K562 (cell line): Measurements from ENCODE around the gene TIPIN. TPM values are rescaled to one million over a fixed set of nuclear protein-coding genes. Genes with fewer than 3 reads are reported as not detected.

Experiments used
- L3MBTL2 ChIP-seq: fragments of 450-650 bp; IDR thresholded peaks from 2 replicates; pipeline ENCODE4 v1.6.1; 2016; ENCODE audit warnings: mild to moderate bottlenecking, moderate library complexity
- MXI1 ChIP-seq: IDR thresholded peaks from 2 replicates; pipeline ENCODE4 v1.6.1; 2011; ENCODE audit warnings: low read depth, mild to moderate bottlenecking, improper control_type of control experiment, low read length
- NCOR1 ChIP-seq: fragments of 450-650 bp; IDR thresholded peaks from 2 replicates; pipeline ENCODE4 v1.6.1; 2016; ENCODE audit warnings: mild to moderate bottlenecking, moderate library complexity
- SAP30 ChIP-seq: fragments of 200-600 bp; sonication (generic); IDR thresholded peaks from 2 replicates; pipeline ENCODE4 v1.6.1; 2012; ENCODE audit warnings: borderline replicate concordance, low read depth, mild to moderate bottlenecking, moderate library complexity, low read length, control low read depth, inconsistent platforms; ENCODE audit not compliant: insufficient read depth, poor library complexity, severe bottlenecking
- SMAD4 ChIP-seq: fragments of 250-450 bp; sonication (Bioruptor Pico); conservative IDR thresholded peaks from 2 replicates; pipeline ENCODE4 v1.8.0; 2021; ENCODE audit warnings: inconsistent platforms, mild to moderate bottlenecking, moderate library complexity
- SRSF1 ChIP-seq: fragments of 200-400 bp; formaldehyde crosslinking; IDR thresholded peaks from 2 replicates; pipeline ENCODE4 v1.6.1; 2017; ENCODE audit warnings: mild to moderate bottlenecking, low read depth, low read length, moderate library complexity
- YY1 ChIP-seq, 3 experiments: IDR thresholded peaks; 2 replicates each; pipeline ENCODE4 v1.6.1; 2011; ENCODE audit warnings: low read length in 2 of 3, mild to moderate bottlenecking in 2 of 3, moderate library complexity in 2 of 3, borderline replicate concordance in 1 of 3, control low read depth in 1 of 3, low read depth in 1 of 3; ENCODE audit not compliant: insufficient read depth in 3 of 3, insufficient replicate concordance in 2 of 3, control insufficient read depth in 1 of 3, insufficient read length in 1 of 3; ENCODE audit errors: extremely low read depth in 1 of 3
- ZNF175 ChIP-seq: fragments of 200-800 bp; sonication (Bioruptor generic); IDR thresholded peaks from 2 replicates; pipeline ENCODE4 v1.6.1; 2016; ENCODE audit warnings: low read depth, mild to moderate bottlenecking, missing genetic modification characterization, missing compliant biosample characterization
- polyA plus RNA-seq, 8 experiments: library from polyadenylated mRNA; depleted of rRNA in 4 of 8; stranded (reverse) in 5 of 8; unstranded in 3 of 8; fragments of >200 nt; fragmentation: Nextera tagmentation in 2 of 8; fragmentation: Illumina TruSeq in 1 of 8; extraction: Ambion mirVana in 2 of 8; extraction: Trizol in 1 of 8; gene quantifications; 2 replicates each; pipeline versions ENCODE4 v1.2.1 to v1.2.3, GENCODE V29; 2011 to 2014; ENCODE audit warnings: inconsistent platforms in 1 of 8, missing spikeins in 1 of 8
- total RNA-seq, 7 experiments: library from RNA; depleted of rRNA in 6 of 7; stranded (reverse); fragments of >200 nt in 6 of 7; fragmentation: Illumina TruSeq in 2 of 7; extraction: Trizol in 2 of 7; gene quantifications; 2 replicates each; pipeline versions ENCODE4 v1.2.1 to v1.2.3, GENCODE V29; 2011 to 2021; ENCODE audit warnings: low replicate concordance in 1 of 7
- TF ChIP-seq, protein P1 (sequence below): fragments of 450-650 bp; formaldehyde crosslinking; IDR thresholded peaks from 2 replicates; pipeline ENCODE4 v1.4.0; 2020; ENCODE audit warnings: mild to moderate bottlenecking, moderate library complexity
- TF ChIP-seq, protein P2 (sequence below), 2 experiments: fragments of 450-650 bp; formaldehyde crosslinking in 1 of 2; IDR thresholded peaks; 2 replicates each; pipeline versions ENCODE4 v1.4.0 to v1.6.1; 2014 to 2020; ENCODE audit warnings: mild to moderate bottlenecking in 2 of 2, borderline replicate concordance in 1 of 2, low read depth in 1 of 2
- TF ChIP-seq, protein P3 (sequence below), 2 experiments: fragments of 450-650 bp in 1 of 2; sonication (generic) in 1 of 2; formaldehyde crosslinking; conservative IDR thresholded peaks; 2 replicates each; pipeline versions ENCODE4 v1.4.0 to v1.8.1; 2020 to 2022; ENCODE audit warnings: mild to moderate bottlenecking in 1 of 2, missing genetic modification reagents in 1 of 2

The TIPIN gene
- total and polyA plus RNA-seq, 9 of the 15 experiments (the other 6 are each of a cell fraction or from before 2014, with no cell fraction given): 22.9 to 61.4 (median 42.0) TPM

- TF ChIP-seq SRSF1 (no peak), SAP30 (peak; percentile 13), ZNF175 (CRISPR knock-in tag) (no peak), NCOR1 (no peak), SMAD4 (CRISPR knock-in tag) (no peak), YY1 (IDR thresholded peaks at IDR 0.05; ENCODE audit: borderline replicate concordance in 1 of 3, control insufficient read depth in 1 of 3, extremely low read depth in 1 of 3, insufficient read depth in 3 of 3, insufficient read length in 1 of 3, insufficient replicate concordance in 2 of 3, low read depth in 1 of 3, low read length in 2 of 3) (peak in 1 of 3 experiments; percentile 15), L3MBTL2 (peak; percentile 67), MXI1 (no peak)
- TF ChIP-seq, protein P1, sequence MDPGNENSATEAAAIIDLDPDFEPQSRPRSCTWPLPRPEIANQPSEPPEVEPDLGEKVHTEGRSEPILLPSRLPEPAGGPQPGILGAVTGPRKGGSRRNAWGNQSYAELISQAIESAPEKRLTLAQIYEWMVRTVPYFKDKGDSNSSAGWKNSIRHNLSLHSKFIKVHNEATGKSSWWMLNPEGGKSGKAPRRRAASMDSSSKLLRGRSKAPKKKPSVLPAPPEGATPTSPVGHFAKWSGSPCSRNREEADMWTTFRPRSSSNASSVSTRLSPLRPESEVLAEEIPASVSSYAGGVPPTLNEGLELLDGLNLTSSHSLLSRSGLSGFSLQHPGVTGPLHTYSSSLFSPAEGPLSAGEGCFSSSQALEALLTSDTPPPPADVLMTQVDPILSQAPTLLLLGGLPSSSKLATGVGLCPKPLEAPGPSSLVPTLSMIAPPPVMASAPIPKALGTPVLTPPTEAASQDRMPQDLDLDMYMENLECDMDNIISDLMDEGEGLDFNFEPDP (CRISPR knock-in tag): no peak
- TF ChIP-seq, protein P2, sequence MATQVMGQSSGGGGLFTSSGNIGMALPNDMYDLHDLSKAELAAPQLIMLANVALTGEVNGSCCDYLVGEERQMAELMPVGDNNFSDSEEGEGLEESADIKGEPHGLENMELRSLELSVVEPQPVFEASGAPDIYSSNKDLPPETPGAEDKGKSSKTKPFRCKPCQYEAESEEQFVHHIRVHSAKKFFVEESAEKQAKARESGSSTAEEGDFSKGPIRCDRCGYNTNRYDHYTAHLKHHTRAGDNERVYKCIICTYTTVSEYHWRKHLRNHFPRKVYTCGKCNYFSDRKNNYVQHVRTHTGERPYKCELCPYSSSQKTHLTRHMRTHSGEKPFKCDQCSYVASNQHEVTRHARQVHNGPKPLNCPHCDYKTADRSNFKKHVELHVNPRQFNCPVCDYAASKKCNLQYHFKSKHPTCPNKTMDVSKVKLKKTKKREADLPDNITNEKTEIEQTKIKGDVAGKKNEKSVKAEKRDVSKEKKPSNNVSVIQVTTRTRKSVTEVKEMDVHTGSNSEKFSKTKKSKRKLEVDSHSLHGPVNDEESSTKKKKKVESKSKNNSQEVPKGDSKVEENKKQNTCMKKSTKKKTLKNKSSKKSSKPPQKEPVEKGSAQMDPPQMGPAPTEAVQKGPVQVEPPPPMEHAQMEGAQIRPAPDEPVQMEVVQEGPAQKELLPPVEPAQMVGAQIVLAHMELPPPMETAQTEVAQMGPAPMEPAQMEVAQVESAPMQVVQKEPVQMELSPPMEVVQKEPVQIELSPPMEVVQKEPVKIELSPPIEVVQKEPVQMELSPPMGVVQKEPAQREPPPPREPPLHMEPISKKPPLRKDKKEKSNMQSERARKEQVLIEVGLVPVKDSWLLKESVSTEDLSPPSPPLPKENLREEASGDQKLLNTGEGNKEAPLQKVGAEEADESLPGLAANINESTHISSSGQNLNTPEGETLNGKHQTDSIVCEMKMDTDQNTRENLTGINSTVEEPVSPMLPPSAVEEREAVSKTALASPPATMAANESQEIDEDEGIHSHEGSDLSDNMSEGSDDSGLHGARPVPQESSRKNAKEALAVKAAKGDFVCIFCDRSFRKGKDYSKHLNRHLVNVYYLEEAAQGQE (IDR thresholded peaks at IDR 0.05; ENCODE audit: borderline replicate concordance): no peak
- TF ChIP-seq, protein P2 (CRISPR knock-in tag; IDR thresholded peaks at IDR 0.05; ENCODE audit: low read depth): no peak
- TF ChIP-seq, protein P3, sequence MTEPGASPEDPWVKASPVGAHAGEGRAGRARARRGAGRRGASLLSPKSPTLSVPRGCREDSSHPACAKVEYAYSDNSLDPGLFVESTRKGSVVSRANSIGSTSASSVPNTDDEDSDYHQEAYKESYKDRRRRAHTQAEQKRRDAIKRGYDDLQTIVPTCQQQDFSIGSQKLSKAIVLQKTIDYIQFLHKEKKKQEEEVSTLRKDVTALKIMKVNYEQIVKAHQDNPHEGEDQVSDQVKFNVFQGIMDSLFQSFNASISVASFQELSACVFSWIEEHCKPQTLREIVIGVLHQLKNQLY (CRISPR knock-in tag; conservative IDR thresholded peaks at IDR 0.05): no peak
Observed at GRCh38 chr15:66388043-66388363, 31.5 kb upstream of the TIPIN start (continued).
